HG02981 (cell line): ENCODE results near the gene INHBE.
A peak's percentile ranks its signal among the peaks of the same experiment; 100 is the strongest.
"Not testable (repeated sequence)": the region's sequence is repeated elsewhere in the genome, so short reads cannot be mapped to it uniquely, and the experiment has no call there.

Experiments used
- ATAC-seq: cut with Tn5 transposase; IDR thresholded peaks from one replicate; pipeline ENCODE4 v1.9.1; 2021; ENCODE audit warnings: mild to moderate bottlenecking, moderate library complexity; ENCODE audit not compliant: unreplicated experiment

The INHBE gene

GRCh38 chr12:57454566-57455373 is at the start of gene INHBE:
TSS of gene INHBE (plus strand) at chr12:57455307. CDS start at chr12:57455537, 230 bp downstream.
- ATAC-seq, result no peak

- ATAC-seq, result no peak
These were observed 44.6 kb upstream of the INHBE start for GRCh38 chr12:57410534-57410933.

GRCh38 chr12:57414160-57414559 is 40.9 kb upstream of the INHBE start:
- ATAC-seq, result not testable (repeated sequence)

GRCh38 chr12:57415088-57415487 is 40.0 kb upstream of the INHBE start:
- no peak for ATAC-seq

GRCh38 chr12:57416039-57416996 is 38.8 kb upstream of the INHBE start:
- no peak for ATAC-seq

GRCh38 chr12:57418255-57418654 is 36.9 kb upstream of the INHBE start:
- ATAC-seq, result no peak

GRCh38 chr12:57419495-57419894 is 35.6 kb upstream of the INHBE start:
- no peak for ATAC-seq

GRCh38 chr12:57420482-57420881 is 34.6 kb upstream of the INHBE start:
- ATAC-seq, result no peak

- not testable (repeated sequence) for ATAC-seq
These were observed 28.2 kb upstream of the INHBE start for GRCh38 chr12:57426948-57427347.

- no peak for ATAC-seq
These were observed 26.1 kb upstream of the INHBE start for GRCh38 chr12:57428965-57429364.

- no peak for ATAC-seq
These were observed 25.5 kb upstream of the INHBE start for GRCh38 chr12:57429473-57430111.

- ATAC-seq, result peak; percentile 55
These were observed 24.8 kb upstream of the INHBE start for GRCh38 chr12:57430112-57430930.

- ATAC-seq, result peak; percentile 95
These were observed 24.1 kb upstream of the INHBE start, which contains the start of gene R3HDM2 for GRCh38 chr12:57430931-57431566. TSS of gene R3HDM2 (minus strand) at chr12:57431043. CDS start at chr12:57310428, 120,615 bp downstream.

- no peak for ATAC-seq
These were observed 23.4 kb upstream of the INHBE start for GRCh38 chr12:57431654-57432188.

- ATAC-seq, result no peak
These were observed 21.7 kb upstream of the INHBE start for GRCh38 chr12:57433370-57433769.

GRCh38 chr12:57434517-57435223 is 20.4 kb upstream of the INHBE start, which contains the start of gene INHBC:
TSS of gene INHBC (plus strand) at chr12:57434784. CDS start at chr12:57434887, 103 bp downstream.
- ATAC-seq, result no peak

GRCh38 chr12:57435293-57435692 is 19.8 kb upstream of the INHBE start:
- ATAC-seq, result no peak

GRCh38 chr12:57438400-57438799 is 16.7 kb upstream of the INHBE start:
- no peak for ATAC-seq
